Epithelial cell of esophagus (primary cell): ENCODE data around the gene PFAS.
"Not testable (repeated sequence)": the region's sequence is repeated elsewhere in the genome, so short reads cannot be mapped to it uniquely, and the experiment has no call there.

Experiments
- DNase-seq: peaks from one replicate; pipeline ENCODE4 v3.0.0; 2010; ENCODE audit warnings: low read depth
- H3K4me3 ChIP-seq: 2 replicates; pipeline ENCODE4 v1.5.1; 2011; ENCODE audit warnings: mild to moderate bottlenecking, low read length, control low read depth
- CTCF ChIP-seq: IDR thresholded peaks from 2 replicates; pipeline ENCODE4 v1.5.1; 2011; ENCODE audit warnings: low read depth, mild to moderate bottlenecking, low read length, control low read depth, inconsistent platforms; ENCODE audit not compliant: insufficient read depth; ENCODE audit errors: missing control alignments

Gene PFAS

GRCh38 chr17:8249621-8250500 lies 772 bp downstream of the PFAS start:
- H3K4me3 ChIP-seq, result peak overlapping the region; percentile 97
- DNase-seq, result no peak
- TF ChIP-seq CTCF, result no peak

DNA sequence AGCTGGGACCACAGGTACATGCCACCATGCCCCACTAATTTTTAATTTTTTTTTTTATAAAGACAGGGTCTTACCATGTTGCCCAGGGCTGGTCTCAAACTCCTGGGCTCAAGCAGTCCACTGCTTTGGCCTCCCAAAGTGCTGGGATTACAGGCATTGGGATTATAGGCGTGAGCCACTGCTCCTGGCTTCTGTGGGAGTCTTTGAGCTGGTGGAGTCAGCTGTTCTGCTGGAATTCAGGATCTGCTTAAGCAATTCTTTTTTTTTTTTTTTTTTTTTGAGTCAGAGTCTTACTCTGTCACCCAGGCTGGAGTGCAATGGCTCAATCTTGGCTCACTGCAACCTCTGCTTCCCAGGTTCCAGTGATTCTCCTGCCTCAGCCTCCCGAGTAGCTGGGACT lies 2.3 kb downstream of the PFAS start:
- H3K4me3 ChIP-seq, result not testable (repeated sequence)
- DNase-seq, result peak; percentile 33

DNA sequence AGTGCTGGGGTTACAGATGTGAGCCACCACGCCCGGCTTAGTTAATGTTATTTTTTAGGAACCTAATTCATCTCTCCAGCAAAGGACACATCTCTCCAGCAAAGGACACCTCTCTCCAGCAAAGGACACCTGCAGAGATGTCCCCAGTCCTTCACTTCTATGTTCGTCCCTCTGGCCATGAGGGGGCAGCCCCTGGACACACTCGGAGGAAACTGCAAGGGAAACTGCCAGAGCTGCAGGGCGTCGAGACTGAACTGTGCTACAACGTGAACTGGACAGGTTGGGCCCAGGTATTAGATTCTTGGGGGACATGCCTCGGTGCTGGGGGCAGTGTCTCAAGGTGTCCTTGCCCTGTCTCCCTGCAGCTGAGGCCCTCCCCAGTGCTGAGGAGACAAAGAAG lies 4.7 kb downstream of the PFAS start:
- H3K4me3 ChIP-seq, result no peak overlapping the region
- TF ChIP-seq CTCF, result peak; percentile 35

GRCh38 chr17:8254881-8255280 lies 5.8 kb downstream of the PFAS start:
- DNase-seq, result no peak
- TF ChIP-seq CTCF, result no peak
- no peak overlapping the region for H3K4me3 ChIP-seq

More for the DNA sequence above, 4.7 kb downstream of the PFAS start:
- DNase-seq, result peak; percentile 33

DNA sequence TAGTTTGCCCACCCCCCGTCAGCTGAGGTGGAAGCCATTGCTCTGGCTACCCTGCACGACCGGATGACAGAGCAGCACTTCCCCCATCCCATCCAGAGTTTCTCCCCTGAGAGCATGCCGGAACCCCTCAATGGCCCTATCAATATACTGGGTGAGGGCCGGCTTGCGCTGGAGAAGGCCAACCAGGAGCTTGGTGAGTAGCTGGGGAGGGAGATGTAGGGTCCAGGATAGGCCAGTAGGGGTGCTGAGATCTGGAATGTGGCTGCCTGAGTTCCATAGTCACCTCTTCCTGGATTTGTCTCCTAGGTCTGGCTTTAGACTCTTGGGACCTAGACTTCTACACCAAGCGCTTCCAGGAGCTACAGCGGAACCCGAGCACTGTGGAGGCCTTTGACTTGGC lies 6.4 kb downstream of the PFAS start:
- DNase-seq, result no peak
- no peak overlapping the region for H3K4me3 ChIP-seq
- TF ChIP-seq CTCF, result no peak

DNA sequence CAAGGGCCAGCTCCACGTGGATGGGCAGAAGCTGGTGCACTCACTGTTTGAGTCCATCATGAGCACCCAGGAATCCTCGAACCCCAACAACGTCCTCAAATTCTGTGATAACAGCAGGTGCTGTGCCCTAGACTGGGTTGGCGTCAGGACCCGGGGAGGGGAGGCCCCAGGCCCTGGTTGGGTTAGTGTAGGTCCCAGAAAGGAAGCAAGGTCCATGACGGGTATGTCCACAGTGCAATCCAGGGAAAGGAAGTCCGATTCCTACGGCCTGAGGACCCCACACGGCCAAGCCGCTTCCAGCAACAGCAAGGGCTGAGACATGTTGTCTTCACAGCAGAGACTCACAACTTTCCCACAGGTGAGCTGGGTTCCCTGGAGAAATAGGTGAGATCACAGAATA lies 7.2 kb downstream of the PFAS start:
- no peak for TF ChIP-seq CTCF
- no peak for DNase-seq
- H3K4me3 ChIP-seq, result no peak overlapping the region

- no peak for TF ChIP-seq CTCF
- H3K4me3 ChIP-seq, result no peak overlapping the region
- DNase-seq, result no peak
Observed at GRCh38 chr17:8256691-8257090, 7.6 kb downstream of the PFAS start.
